ENCODE results near the gene DYNLT4. TPM values are rescaled to one million over a fixed set of nuclear protein-coding genes. Genes with fewer than 3 reads are reported as not detected.

Gene DYNLT4
- total and polyA plus RNA-seq, 2 donors (not counting 3 experiments of a cell fraction or from before 2014, with no cell fraction given): 0.46 to 0.62 TPM

DNA sequence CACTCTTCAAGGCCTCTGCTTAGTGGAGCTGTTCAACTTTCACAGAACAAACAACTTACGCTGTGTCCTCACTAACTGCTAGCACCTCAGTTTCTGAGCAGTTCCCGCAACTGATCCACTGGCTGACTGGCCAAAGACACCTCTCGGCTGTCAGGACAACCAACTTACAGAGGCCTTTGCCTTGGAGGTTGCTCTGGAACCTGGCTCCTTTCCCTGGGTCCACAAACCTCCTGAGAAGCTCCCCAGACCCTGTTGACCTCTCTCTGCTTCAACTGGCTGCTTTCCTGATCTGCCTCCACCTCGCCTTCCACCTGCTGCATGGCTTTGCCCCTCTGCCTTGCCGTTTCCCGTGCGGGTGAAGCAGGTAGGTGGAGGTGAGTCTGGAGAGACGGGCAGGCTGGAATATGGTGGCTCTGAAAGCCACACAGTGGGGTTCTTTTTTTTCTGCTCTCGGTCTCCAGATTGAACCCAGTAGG is 14.1 kb upstream of the DYNLT4 start:
- POLR2A ChIA-PET: interaction anchor here (0.5 to 7.3 kb wide), 4 partner anchors 13 to 46 kb away, joined by 3 to 97 read pairs (median 6); partner anchors contain the start of genes BTBD19, DYNLT4 and RPS8
- Histone ChIP-seq H3K9me1 (replicated peaks; ENCODE audit: control insufficient read depth, extremely low read depth, insufficient read depth, low read length) (no peaks in the 10 kb centered on the region), H3K9ac (replicated peaks; ENCODE audit: extremely low read depth, insufficient read depth, low read length) (no peak overlapping the region), H3K4me3 (replicated peaks in 1 of 3; ENCODE audit: insufficient read depth in 1 of 3, low read depth in 1 of 3, low read length in 3 of 3) (no peak overlapping the region), H3K27me3 (ENCODE audit: control insufficient read depth in 2 of 2, insufficient read depth in 2 of 2, low read length in 2 of 2) (no peaks in the 10 kb centered on the region), H2AFZ (ENCODE audit: low read depth, low read length) (no peak overlapping the region), H3K4me1 (ENCODE audit: control insufficient read depth, extremely low read depth, insufficient read depth, low read length) (peaks cover 10% of the 10 kb centered on the region), H3K4me2 (ENCODE audit: insufficient read depth, low read length) (no peak overlapping the region), H3K36me3 (ENCODE audit: control insufficient read depth in 2 of 2, extremely low read depth in 1 of 2, insufficient read depth in 2 of 2, low read length in 2 of 2) (no peaks in the 10 kb centered on the region), H4K20me1 (replicated peaks; ENCODE audit: control insufficient read depth, extremely low read depth, insufficient read depth, low read length) (no peaks in the 10 kb centered on the region), H3K79me2 (ENCODE audit: control insufficient read depth, insufficient read depth, low read length) (no peaks in the 10 kb centered on the region), H3K27ac (ENCODE audit: insufficient read depth, low read depth, low read length) (no peak overlapping the region), H3K9me3 (replicated peaks; ENCODE audit: control insufficient read depth, insufficient read depth, low read length) (no peaks in the 10 kb centered on the region)
- no TSS peak for BruUV-seq (replicated peaks)
- intact Hi-C loops (cut with micrococcal nuclease): no loop called here
- CTCF ChIA-PET: interaction anchor here (0.7 to 7.1 kb wide), 7 partner anchors 12 to 193 kb away, joined by 3 to 57 read pairs (median 6); partner anchors contain the start of genes BEST4, BTBD19 and PLK3
- dilution Hi-C loops (cut with MboI; ENCODE audit: extremely low pct_ligation_motif_present, low sequenced_read_pairs): no loop called here
- TF ChIP-seq GATA2 (IDR thresholded peaks at IDR 0.05; ENCODE audit: insufficient read depth, insufficient read length, low read depth, low read length) (no peak), EZH2 (IDR thresholded peaks at IDR 0.05; ENCODE audit: borderline replicate concordance, low read depth, low read length, severe bottlenecking) (no peak), POLR2AphosphoS5 (IDR thresholded peaks at IDR 0.05; ENCODE audit: insufficient read depth, low read depth, low read length) (no peak), MYC (IDR thresholded peaks at IDR 0.05; ENCODE audit: low read depth, low read length) (no peak), FOS (IDR thresholded peaks at IDR 0.05; ENCODE audit: borderline replicate concordance, insufficient read depth, low read length) (no peak)
- TF ChIP-seq, protein P1, sequence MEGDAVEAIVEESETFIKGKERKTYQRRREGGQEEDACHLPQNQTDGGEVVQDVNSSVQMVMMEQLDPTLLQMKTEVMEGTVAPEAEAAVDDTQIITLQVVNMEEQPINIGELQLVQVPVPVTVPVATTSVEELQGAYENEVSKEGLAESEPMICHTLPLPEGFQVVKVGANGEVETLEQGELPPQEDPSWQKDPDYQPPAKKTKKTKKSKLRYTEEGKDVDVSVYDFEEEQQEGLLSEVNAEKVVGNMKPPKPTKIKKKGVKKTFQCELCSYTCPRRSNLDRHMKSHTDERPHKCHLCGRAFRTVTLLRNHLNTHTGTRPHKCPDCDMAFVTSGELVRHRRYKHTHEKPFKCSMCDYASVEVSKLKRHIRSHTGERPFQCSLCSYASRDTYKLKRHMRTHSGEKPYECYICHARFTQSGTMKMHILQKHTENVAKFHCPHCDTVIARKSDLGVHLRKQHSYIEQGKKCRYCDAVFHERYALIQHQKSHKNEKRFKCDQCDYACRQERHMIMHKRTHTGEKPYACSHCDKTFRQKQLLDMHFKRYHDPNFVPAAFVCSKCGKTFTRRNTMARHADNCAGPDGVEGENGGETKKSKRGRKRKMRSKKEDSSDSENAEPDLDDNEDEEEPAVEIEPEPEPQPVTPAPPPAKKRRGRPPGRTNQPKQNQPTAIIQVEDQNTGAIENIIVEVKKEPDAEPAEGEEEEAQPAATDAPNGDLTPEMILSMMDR (IDR thresholded peaks at IDR 0.05; ENCODE audit: extremely low read depth in 1 of 2, insufficient read depth in 1 of 2, low read depth in 1 of 2, low read length in 2 of 2): no peak
- FAIRE-seq (no peak), DNase-seq (ENCODE audit: low read depth, low spot score) (no peak)
